Glutamatergic neuron (in vitro differentiated cells): ENCODE data around the gene TAF1D. TPM values are rescaled to one million over a fixed set of nuclear protein-coding genes. Genes with fewer than 3 reads are reported as not detected.

Experiments
- DNase-seq: peaks from one replicate; pipeline ENCODE4 v3.0.0; 2022
- H3K27ac Mint-ChIP-seq: one replicate; pipeline ENCODE4 v1.8.0; 2020; ENCODE audit warnings: mild to moderate bottlenecking, mixed read lengths, inconsistent platforms; ENCODE audit not compliant: unreplicated experiment
- H3K27me3 Mint-ChIP-seq: one replicate; pipeline ENCODE4 v1.8.0; 2020; ENCODE audit warnings: mild to moderate bottlenecking, moderate library complexity, mixed read lengths, inconsistent platforms; ENCODE audit not compliant: unreplicated experiment
- H3K36me3 Mint-ChIP-seq: one replicate; pipeline ENCODE4 v1.8.0; 2020; ENCODE audit warnings: mild to moderate bottlenecking, mixed read lengths, inconsistent platforms; ENCODE audit not compliant: unreplicated experiment
- H3K4me1 Mint-ChIP-seq: one replicate; pipeline ENCODE4 v1.8.0; 2020; ENCODE audit warnings: mild to moderate bottlenecking, low read depth, mixed read lengths, inconsistent platforms; ENCODE audit not compliant: unreplicated experiment
- H3K4me3 Mint-ChIP-seq: one replicate; pipeline ENCODE4 v1.8.0; 2020; ENCODE audit warnings: mild to moderate bottlenecking, mixed read lengths, inconsistent platforms; ENCODE audit not compliant: unreplicated experiment
- H3K9me3 Mint-ChIP-seq: one replicate; pipeline ENCODE4 v1.8.0; 2020; ENCODE audit warnings: mild to moderate bottlenecking, moderate library complexity, mixed read lengths, inconsistent platforms; ENCODE audit not compliant: unreplicated experiment
- total RNA-seq: library from RNA; stranded (reverse); fragmentation: NEBNext Ultra II Directional; extraction: Animal tissue kit (Norgen Biotek cat#: 25700); gene quantifications from one replicate; pipeline ENCODE4 v1.2.1, GENCODE V29; 2021; ENCODE audit not compliant: unreplicated experiment
- TF ChIP-seq, protein P1 (sequence below): fragments of 200-600 bp; sonication (generic); IDR thresholded peaks from one replicate; pipeline ENCODE4 v1.5.0; 2021; ENCODE audit not compliant: partially characterized antibody, unreplicated experiment

The TAF1D gene
- total RNA-seq, 1 donor from 2014 or later = 71.9 TPM

- H3K4me3 Mint-ChIP-seq = peak overlapping the region; percentile 40
- H3K27ac Mint-ChIP-seq = peak overlapping the region; percentile 20
- peaks cover 5% of the 10 kb centered on the region for H3K4me1 Mint-ChIP-seq
- H3K9me3 Mint-ChIP-seq = peaks cover 7% of the 10 kb centered on the region
- DNase-seq = no peak
- peaks cover 3% of the 10 kb centered on the region for H3K27me3 Mint-ChIP-seq
- TF ChIP-seq, protein P1, sequence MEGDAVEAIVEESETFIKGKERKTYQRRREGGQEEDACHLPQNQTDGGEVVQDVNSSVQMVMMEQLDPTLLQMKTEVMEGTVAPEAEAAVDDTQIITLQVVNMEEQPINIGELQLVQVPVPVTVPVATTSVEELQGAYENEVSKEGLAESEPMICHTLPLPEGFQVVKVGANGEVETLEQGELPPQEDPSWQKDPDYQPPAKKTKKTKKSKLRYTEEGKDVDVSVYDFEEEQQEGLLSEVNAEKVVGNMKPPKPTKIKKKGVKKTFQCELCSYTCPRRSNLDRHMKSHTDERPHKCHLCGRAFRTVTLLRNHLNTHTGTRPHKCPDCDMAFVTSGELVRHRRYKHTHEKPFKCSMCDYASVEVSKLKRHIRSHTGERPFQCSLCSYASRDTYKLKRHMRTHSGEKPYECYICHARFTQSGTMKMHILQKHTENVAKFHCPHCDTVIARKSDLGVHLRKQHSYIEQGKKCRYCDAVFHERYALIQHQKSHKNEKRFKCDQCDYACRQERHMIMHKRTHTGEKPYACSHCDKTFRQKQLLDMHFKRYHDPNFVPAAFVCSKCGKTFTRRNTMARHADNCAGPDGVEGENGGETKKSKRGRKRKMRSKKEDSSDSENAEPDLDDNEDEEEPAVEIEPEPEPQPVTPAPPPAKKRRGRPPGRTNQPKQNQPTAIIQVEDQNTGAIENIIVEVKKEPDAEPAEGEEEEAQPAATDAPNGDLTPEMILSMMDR = no peak
- no peaks in the 10 kb centered on the region for H3K36me3 Mint-ChIP-seq
These were observed 3.3 kb upstream of the TAF1D start for GRCh38 chr11:93744669-93745004.

DNA sequence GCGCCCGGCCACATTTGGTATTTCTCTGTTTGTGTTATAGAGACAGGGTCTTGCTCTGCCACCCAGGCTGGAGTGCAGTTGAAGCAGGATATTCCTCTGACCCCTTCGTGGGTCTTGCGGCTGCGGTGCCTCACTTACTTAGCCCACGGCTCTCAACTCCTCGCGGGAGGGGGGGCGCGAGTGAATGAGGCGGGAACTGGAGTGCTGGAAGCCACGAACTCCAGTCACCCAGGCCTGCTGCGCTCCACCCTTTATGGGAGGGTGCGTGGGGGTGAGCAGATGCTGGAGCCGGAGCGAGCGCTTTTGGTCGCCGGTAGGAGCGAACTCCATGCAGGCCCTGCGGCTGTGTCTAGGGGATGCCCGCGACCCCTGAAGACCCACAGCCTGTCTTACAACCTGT is 2.0 kb upstream of the TAF1D start:
- H3K9me3 Mint-ChIP-seq = peaks cover 7% of the 10 kb centered on the region
- no peaks in the 10 kb centered on the region for H3K36me3 Mint-ChIP-seq
- H3K4me3 Mint-ChIP-seq = peak overlapping the region; percentile 55
- peak; percentile 16 for DNase-seq
- no peak overlapping the region for H3K27ac Mint-ChIP-seq
- H3K4me1 Mint-ChIP-seq = peaks cover 17% of the 10 kb centered on the region
- H3K27me3 Mint-ChIP-seq = peaks cover 3% of the 10 kb centered on the region
- TF ChIP-seq, protein P1 = no peak

GRCh38 chr11:93741882-93742226 is 559 bp upstream of the TAF1D start:
- TF ChIP-seq, protein P1 = no peak
- Mint-ChIP-seq H3K27ac (peak overlapping the region; percentile 93), H3K27me3 (peaks cover 3% of the 10 kb centered on the region), H3K4me3 (peak overlapping the region; percentile 96), H3K9me3 (peaks cover 7% of the 10 kb centered on the region), H3K4me1 (peaks cover 19% of the 10 kb centered on the region), H3K36me3 (no peaks in the 10 kb centered on the region)
- no peak for DNase-seq

- DNase-seq = peak; percentile 55
- H3K36me3 Mint-ChIP-seq = no peaks in the 10 kb centered on the region
- TF ChIP-seq, protein P1 = no peak
- peak overlapping the region; percentile 96 for H3K4me3 Mint-ChIP-seq
- peak overlapping the region; percentile 93 for H3K27ac Mint-ChIP-seq
- H3K27me3 Mint-ChIP-seq = peaks cover 3% of the 10 kb centered on the region
- H3K9me3 Mint-ChIP-seq = peaks cover 7% of the 10 kb centered on the region
- peaks cover 19% of the 10 kb centered on the region for H3K4me1 Mint-ChIP-seq
These were observed 583 bp downstream of the TAF1D start for GRCh38 chr11:93740730-93741093.

DNA sequence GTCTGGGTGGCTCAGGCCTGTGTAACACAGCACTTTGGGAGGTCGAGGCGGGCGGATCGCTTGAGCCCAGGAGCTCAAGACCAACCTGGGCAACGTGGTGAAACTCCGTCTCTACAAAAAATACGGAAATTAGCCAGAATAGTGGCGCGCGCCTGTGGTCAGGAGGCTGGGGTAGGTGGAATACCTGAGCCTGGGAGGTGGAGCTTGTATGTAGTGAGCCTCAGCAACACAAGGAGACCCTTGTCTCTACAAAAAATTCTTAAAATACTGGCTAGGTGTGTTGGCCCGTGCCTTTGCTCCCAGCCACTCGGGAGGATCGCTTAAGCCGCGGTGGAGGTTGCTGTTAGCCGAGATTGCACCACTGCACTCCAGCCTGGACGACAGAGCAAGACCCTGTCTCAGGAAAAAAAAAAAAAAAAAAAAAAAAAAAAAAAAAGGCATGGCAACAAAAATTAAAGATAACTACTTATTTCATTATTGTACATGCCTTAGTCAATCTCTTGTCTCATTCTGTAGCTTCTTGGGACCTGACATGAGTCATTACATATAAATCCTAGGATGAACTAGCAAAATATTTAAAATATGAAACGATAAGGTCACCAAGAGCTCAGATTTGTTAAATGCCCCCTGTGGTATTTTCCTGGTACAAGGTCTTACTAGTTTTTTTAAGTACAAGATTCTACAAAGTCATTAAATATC is 1.1 kb downstream of the TAF1D start:
- H3K27ac Mint-ChIP-seq = no peak overlapping the region
- H3K4me1 Mint-ChIP-seq = peaks cover 19% of the 10 kb centered on the region
- DNase-seq = no peak
- peaks cover 3% of the 10 kb centered on the region for H3K27me3 Mint-ChIP-seq
- peak overlapping the region; percentile 96 for H3K4me3 Mint-ChIP-seq
- H3K36me3 Mint-ChIP-seq = no peaks in the 10 kb centered on the region
- TF ChIP-seq, protein P1 = no peak
- peaks cover 7% of the 10 kb centered on the region for H3K9me3 Mint-ChIP-seq
